ENCODE measurements around the gene MRPL52.

DNA sequence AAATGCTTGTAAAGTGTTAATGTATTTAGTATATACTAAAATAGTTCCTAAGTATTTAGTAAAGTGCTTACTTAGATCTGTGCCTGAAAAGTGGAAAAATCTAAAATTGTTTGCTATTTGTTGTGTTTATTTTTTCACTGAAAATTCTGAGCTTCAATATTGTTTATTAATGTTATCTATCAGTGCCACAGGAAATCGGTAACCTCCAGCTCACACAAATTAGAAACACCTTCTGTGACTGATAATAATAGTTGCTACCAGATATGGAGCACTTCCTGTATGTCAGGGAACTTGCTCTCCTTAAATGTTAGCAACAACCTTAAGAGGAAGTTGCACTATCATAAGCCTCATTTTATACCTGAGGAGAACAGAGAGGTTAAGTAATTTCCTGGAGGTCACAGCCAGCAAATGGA is 41.1 kb downstream of the MRPL52 start:
- no peak for TF ChIP-seq CTCF (IDR thresholded peaks at IDR 0.05; ENCODE audit: borderline replicate concordance, extremely low read depth, low read length, poor library complexity, severe bottlenecking)
- no peak for TF ChIP-seq EZH2 (IDR thresholded peaks at IDR 0.05; ENCODE audit: borderline replicate concordance, low read depth, low read length, severe bottlenecking)
